Left lobe of liver (tissue), 2 donors: ENCODE data around the gene LHFPL6. TPM values are rescaled to one million over a fixed set of nuclear protein-coding genes. Genes with fewer than 3 reads are reported as not detected.

ENCODE experiments used
- ATAC-seq: fragments of 200-7000 bp; cut with Tn5 transposase; one replicate; pipeline ENCODE4 v1.9.1; 2020; ENCODE audit warnings: mild to moderate bottlenecking, moderate library complexity
- DNase-seq: peaks from one replicate; pipeline ENCODE4 v3.0.0-alpha.2; 2020; ENCODE audit warnings: low spot score
- total RNA-seq: library from RNA; stranded (reverse); gene quantifications from one replicate; pipeline ENCODE4 v1.2.1, GENCODE V29; 2021
- donor health status: DM: no; HTN: no; CAD: no; lungs with moderate emphysema.
- donor health status: DM: no; HTN: yes; CAD: no.

Gene LHFPL6
- 2.8 TPM for total RNA-seq

GRCh38 chr13:39602614-39603366 lies at the start of gene LHFPL6:
LHFPL6 (minus strand) TSS chr13:39603193.
- DNase-seq (peak; percentile 68), ATAC-seq (peak; percentile 98)

GRCh38 chr13:39646122-39646521 lies 43.1 kb upstream of the LHFPL6 start:
- DNase-seq, result no peak
- ATAC-seq, result no peak

GRCh38 chr13:39641645-39642044 lies 38.7 kb upstream of the LHFPL6 start:
- DNase-seq (no peak), ATAC-seq (no peak)

- no peak for ATAC-seq
- DNase-seq, result no peak
These were observed 34.9 kb upstream of the LHFPL6 start for GRCh38 chr13:39637890-39638289.

- ATAC-seq, result no peak
- DNase-seq, result no peak
These were observed 32.6 kb upstream of the LHFPL6 start for GRCh38 chr13:39635564-39635963.

GRCh38 chr13:39632994-39633393 lies 30.0 kb upstream of the LHFPL6 start:
- DNase-seq (no peak), ATAC-seq (no peak)

- no peak for DNase-seq
- ATAC-seq, result no peak
These were observed 28.3 kb upstream of the LHFPL6 start for GRCh38 chr13:39631307-39631706.

GRCh38 chr13:39623466-39623865 lies 20.5 kb upstream of the LHFPL6 start:
- DNase-seq, result no peak
- no peak for ATAC-seq

- ATAC-seq (no peak), DNase-seq (no peak)
These were observed 15.6 kb upstream of the LHFPL6 start for GRCh38 chr13:39618561-39618960.

GRCh38 chr13:39616087-39616694 lies 13.2 kb upstream of the LHFPL6 start:
- no peak for DNase-seq
- ATAC-seq, result peak; percentile 97

- DNase-seq (no peak), ATAC-seq (peak; percentile 83)
These were observed 9.1 kb upstream of the LHFPL6 start for GRCh38 chr13:39612023-39612637.

- ATAC-seq (no peak), DNase-seq (no peak)
These were observed 4.9 kb upstream of the LHFPL6 start for GRCh38 chr13:39607876-39608275.

- ATAC-seq (no peak), DNase-seq (no peak)
These were observed 2.8 kb upstream of the LHFPL6 start for GRCh38 chr13:39605677-39606320.

GRCh38 chr13:39604756-39605155 lies 1.8 kb upstream of the LHFPL6 start:
- no peak for DNase-seq

GRCh38 chr13:39603424-39603947 lies 493 bp upstream of the LHFPL6 start:
- DNase-seq (no peak), ATAC-seq (peak; percentile 27)

More at GRCh38 chr13:39604756-39605155, 1.8 kb upstream of the LHFPL6 start:
- no peak for ATAC-seq

GRCh38 chr13:39602277-39602613 lies 748 bp downstream of the LHFPL6 start:
- ATAC-seq (no peak), DNase-seq (no peak)

GRCh38 chr13:39601636-39602035 lies 1.4 kb downstream of the LHFPL6 start:
- no peak for DNase-seq

GRCh38 chr13:39600766-39601165 lies 2.2 kb downstream of the LHFPL6 start:
- DNase-seq, result no peak
- ATAC-seq, result no peak

More at GRCh38 chr13:39601636-39602035, 1.4 kb downstream of the LHFPL6 start:
- no peak for ATAC-seq

- no peak for ATAC-seq
These were observed 3.2 kb downstream of the LHFPL6 start for GRCh38 chr13:39599842-39600241.

GRCh38 chr13:39599012-39599411 lies 4.0 kb downstream of the LHFPL6 start:
- ATAC-seq (no peak), DNase-seq (no peak)

More at GRCh38 chr13:39599842-39600241, 3.2 kb downstream of the LHFPL6 start:
- no peak for DNase-seq

GRCh38 chr13:39597838-39598237 lies 5.2 kb downstream of the LHFPL6 start:
- DNase-seq (no peak), ATAC-seq (no peak)
